ENCODE data around the gene ARHGAP6. TPM values are rescaled to one million over a fixed set of nuclear protein-coding genes. Genes with fewer than 3 reads are reported as not detected.

The ARHGAP6 gene
- total RNA-seq, 1 donor from 2014 or later = 13.8 TPM

DNA sequence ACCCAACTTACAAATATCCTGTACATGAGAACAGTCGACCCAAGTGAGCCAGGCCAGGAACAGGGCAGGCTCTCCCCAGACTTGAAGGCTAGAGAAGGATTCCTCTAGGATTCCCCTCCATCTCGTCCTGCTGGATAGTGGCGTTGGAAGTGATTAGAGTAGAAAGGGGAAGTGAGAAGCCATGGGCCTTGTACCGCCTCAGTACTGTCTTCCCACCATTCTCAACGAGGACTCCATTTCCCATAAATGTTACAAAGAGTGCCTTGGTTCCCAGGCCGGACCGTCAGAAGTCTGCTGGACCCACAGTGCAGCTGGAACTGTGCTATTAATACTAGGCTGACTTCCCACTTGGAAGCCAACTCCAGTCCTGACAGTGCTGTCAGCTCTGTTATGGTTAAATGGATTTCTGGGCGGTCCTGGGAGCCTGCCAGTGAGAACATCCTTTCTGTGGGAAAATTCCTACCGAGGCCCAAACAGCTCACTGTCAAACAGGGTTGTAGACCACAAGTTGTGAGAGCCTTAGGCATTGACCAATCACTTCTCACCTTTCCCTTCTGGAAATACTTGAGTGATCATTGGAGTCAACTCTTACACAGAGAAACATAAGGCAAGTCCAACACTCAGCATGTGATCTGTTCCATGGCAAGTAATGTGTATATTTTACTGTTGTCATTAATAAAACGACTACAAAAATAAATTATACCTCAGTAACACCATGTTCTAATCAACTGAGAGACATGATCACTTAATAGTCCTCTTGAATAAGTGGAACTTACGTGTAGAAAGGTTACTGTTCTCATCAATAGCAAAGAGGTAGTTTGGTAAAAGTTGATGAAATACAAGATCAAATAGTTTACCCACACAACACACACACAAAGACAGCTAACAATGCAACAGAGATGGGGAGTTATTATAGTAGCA, 314.1 kb downstream of the ARHGAP6 start:
- peak; percentile 76 for ATAC-seq
- intact Hi-C loops (cut with DNase I) = no loop called here
- peak; percentile 60 for DNase-seq (ENCODE audit: low spot score)

DNA sequence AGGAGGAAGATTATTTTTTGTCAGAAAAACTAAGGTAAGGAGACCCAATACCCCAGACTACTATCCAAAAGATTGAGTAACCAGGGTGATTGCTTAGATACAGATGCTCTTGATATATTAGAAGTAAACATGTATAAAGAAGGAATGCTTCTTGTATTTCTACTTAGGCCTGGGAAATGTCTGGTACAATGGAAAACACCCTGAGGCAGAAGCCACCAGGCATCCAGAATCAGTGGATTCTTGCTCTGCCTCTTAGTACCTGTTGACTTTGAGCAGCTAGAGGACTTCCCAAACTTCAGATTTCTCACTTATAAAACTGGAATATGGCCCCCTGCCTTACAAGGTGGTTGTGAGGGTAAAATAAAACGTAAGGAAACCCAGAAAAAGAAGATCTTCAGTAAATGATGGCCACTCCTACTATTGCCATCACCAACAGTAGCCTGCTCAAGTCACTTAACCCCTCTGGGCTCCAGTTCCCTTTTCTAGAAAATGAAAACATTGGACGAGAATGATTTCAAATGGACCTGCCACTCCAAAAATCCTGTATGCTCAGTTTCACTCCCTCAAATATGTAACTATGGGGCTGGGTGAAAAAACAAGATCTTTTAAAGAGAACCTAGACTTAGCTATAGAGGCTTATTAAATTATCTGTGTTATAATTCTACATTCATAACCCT, 315.9 kb downstream of the ARHGAP6 start:
- intact Hi-C loops (cut with DNase I) = no loop called here
- ATAC-seq = no peak
- DNase-seq (ENCODE audit: low spot score) = no peak

DNA sequence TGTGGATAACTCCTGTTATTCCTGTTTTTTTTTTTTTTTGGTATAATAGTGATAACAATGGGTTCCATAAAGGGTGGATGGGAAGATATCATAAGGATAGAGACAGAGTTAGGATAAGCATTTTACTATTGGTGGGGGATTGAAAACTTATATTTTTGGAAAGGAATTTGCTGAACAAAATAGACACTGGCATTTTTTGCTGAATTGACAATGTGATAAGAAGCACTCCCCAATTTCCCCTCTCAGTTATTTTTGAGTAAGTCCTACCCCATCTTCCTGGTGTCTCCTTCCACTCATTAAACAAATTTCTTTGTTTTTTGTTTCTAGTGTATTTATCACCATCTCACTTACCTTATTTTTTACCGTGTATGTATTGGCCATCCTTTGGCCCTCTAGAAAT, 316.7 kb downstream of the ARHGAP6 start:
- no peak for DNase-seq (ENCODE audit: low spot score)
- intact Hi-C loops (cut with DNase I) = no loop called here
- ATAC-seq = no peak

DNA sequence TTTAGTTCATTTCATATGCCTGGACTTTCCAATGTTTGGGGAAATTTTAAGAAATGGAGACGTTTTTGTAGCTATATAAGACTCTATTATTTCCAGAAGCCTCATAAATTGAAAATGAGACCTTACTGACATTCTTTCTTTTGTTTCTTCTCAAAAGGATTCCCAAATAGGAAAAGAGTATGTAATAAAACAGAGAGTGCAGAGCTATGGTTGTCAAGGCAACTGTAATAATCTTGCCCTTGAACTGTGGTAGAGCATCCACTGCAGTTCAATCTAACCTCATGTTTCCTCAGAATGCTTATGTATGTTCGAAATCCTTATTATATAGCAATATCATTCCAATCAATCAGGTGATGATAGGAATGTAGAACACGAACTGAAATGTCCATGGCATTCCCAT, 318.4 kb downstream of the ARHGAP6 start:
- DNase-seq (ENCODE audit: low spot score) (no peak), ATAC-seq (no peak)
- intact Hi-C loops (cut with DNase I) = no loop called here

DNA sequence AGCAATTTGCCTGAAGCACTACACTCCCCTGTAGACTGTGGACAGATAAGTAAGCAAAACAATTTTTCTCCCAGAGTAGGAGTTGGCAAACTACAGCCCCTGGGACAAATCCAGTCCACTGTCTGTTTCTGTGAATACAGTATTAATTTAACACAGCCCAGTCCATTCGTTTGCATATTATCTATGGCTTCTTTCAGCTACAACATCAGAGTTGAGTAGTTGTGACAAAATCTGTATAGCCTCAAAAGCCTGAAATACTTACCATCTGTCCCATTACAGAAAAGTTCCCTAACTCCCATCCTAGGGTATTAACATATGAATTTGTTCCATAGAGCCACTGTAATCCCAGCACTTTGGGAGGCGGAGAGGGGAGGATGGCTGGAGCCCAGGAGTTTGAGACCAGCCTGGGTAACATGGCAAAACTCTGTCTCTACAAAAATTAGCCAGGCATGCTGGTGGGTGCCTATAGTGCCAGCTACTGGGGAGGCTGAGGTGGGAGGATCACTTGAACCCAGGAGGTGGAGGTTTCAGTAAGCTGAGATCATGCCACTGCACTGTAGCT, 319.5 kb downstream of the ARHGAP6 start:
- ATAC-seq = no peak
- intact Hi-C loops (cut with DNase I) = no loop called here

DNA sequence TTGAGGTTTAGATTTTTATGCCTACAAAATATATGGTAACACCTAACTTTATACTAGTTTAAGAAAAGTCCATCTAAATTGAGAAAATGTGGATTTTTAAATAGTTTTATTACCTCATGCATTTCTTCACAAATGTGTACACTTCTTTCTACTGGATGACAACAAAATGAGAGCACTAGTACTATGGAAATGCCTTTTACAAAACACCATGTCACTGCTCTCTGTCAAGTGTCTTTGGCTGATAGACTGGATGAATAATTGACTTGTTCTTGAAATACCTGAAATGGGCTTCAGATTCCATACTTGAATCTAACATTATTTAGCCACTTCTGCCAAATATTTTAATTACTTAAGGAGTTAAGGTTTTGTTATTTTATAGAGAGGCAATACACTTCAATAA, 323.0 kb downstream of the ARHGAP6 start:
- DNase-seq (ENCODE audit: low spot score) (no peak), ATAC-seq (no peak)
- intact Hi-C loops (cut with DNase I) = no loop called here

More for the DNA sequence above, 319.5 kb downstream of the ARHGAP6 start:
- no peak for DNase-seq (ENCODE audit: low spot score)

DNA sequence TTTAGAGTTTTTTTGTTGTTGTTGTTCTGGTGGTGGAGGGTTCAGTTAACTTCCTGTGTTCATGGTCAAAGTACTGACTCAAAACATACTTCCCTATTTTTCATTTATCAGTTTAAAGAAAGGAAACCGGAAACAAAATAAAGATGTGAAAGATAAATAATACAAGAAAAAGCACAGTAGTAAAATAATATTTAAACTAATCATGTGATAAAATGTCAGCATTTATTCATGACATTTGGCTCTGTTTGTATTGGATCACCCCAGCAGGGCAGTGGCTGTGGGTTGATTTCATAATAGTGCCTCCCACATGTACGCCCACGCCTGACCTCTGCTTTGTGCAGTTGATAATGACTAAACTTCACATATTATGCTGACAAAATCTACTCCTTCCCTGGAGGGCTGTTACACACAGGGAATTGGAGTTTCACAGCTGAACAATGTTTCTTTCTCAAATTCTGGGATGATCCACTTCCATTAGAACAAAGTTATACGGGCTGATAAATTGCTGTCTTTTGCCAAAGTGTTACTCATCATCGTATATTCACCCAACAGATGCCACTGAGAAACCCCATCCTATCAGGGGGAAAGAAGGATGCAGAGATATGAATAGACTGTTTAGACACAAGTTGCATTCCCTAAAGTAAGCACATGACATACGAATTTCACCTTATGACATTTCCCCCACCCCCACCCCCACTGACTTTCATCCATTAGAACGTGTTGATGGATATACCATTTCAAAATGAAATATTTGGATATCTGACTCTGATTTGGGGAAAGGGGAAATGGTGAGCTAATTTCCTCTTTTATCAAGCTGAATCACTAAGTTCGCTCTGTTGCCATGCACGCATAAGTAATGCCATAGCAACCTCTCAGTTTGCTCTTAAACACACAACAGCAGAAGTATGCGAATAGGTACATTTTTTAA, 324.2 kb downstream of the ARHGAP6 start:
- ATAC-seq (peak; percentile 88), DNase-seq (ENCODE audit: low spot score) (peak; percentile 67)
- intact Hi-C loops (cut with DNase I) = no loop called here

DNA sequence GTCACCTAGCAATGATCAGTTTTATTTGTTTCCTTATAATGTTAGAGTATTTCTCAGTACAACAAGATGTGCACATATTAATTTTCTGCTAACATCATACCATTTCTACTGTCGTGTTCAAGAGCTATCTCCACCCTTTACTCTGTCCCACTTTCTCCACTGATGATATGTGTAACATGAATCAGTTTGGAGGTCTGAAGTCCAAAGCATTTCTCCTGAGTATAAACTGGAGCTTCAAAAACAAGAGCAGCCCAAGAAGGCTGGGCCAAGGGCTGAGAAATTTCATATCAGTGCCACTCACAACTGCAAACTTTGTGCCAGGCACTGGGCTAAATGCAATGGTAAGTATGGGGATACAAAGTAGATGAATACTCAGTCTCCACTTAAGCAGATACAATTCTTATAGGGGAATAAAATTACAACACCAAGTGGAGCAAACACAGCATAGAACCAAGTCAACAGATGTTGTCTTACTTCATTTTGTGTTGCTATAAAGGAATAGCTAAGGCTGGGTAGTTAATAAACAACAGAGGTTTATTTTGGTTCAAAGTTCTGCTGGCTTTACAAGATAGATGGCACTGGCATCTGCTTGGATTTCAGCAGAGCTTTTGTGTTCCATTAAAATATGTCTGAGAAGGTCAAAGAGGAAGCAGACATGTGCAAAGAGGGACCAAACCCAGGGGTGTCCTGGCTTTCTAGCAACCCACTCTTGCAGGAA, 328.3 kb downstream of the ARHGAP6 start:
- intact Hi-C loops (cut with DNase I) = no loop called here

DNA sequence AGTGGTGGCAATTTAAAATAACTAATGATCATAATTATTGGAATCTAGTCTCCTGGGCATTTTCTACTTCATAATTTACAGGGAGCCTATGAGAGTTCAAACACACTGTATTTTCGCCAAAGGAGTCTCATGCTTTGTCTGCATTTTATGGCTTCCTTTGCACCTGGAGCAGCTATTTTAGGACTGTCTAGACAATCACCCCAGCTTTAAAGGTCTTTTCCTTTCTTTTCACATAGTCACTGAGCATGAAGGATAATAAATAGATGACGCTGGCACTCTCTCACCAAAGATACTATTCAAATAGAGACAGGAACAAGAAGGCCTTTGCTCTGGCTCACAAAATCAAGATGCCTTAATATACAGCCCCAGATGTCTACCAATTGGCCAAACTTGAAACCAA, 329.5 kb downstream of the ARHGAP6 start:
- DNase-seq (ENCODE audit: low spot score) (no peak), ATAC-seq (no peak)
- intact Hi-C loops (cut with DNase I) = no loop called here

More for the DNA sequence above, 328.3 kb downstream of the ARHGAP6 start:
- DNase-seq (ENCODE audit: low spot score) (no peak), ATAC-seq (no peak)

DNA sequence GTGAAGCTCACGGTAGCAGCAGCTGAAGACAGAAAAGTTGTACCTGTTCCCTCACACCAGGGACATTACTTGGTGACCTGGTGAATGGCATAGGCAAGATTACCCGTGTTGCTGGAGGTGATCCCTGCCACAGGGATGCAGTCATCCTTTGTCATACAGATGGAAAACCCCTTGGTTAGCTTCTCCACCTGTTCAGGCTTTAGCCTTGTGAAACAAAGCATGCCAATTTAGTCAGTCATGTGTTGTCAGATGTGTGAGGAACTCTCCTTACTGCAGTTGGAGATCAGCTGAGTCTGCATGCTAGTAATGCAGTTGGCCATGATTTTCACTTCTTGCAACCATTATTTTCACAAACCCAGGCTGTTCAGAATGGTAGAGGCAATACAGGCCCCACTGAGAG, 331.6 kb downstream of the ARHGAP6 start:
- ATAC-seq (no peak), DNase-seq (ENCODE audit: low spot score) (no peak)
- intact Hi-C loops (cut with DNase I) = no loop called here

DNA sequence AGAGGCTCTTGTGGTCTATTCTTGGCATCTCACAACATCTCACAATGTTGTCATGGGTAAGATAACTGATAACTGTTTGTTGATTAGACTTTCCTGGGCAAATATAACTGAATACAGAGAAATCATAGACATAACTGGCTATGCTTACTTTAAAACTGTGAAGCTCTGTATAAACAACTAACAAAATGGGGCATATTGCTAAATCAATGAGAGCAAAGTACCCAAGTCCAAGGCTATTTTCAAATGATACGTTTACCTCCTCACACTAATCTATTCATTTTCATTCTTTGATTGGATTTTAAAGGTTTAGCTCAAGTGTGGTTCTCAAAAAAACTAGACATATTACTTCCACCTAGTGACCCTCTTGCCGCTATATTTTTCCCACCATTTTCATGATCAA, 333.9 kb downstream of the ARHGAP6 start:
- ATAC-seq = no peak
- intact Hi-C loops (cut with DNase I) = no loop called here
- DNase-seq (ENCODE audit: low spot score) = no peak

DNA sequence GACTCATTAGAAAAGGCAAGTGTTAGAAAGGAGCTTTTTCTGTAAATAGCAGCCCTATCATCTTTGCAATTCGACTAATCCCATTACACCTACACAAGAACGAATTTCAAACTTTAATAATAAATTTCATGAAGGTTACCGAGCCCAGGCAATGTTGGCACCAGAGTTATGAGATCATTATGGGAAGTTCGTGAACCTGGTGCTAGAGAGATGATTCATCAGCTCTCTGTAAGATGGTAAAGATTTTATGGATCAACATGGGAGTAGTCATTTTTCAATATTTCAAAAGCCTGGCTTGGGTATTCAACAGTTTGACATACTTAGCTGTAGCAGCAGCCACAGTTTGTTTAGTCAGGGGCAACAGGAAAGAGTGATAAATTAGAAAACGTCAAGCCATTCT, 336.7 kb downstream of the ARHGAP6 start:
- DNase-seq (ENCODE audit: low spot score) (no peak), ATAC-seq (no peak)

DNA sequence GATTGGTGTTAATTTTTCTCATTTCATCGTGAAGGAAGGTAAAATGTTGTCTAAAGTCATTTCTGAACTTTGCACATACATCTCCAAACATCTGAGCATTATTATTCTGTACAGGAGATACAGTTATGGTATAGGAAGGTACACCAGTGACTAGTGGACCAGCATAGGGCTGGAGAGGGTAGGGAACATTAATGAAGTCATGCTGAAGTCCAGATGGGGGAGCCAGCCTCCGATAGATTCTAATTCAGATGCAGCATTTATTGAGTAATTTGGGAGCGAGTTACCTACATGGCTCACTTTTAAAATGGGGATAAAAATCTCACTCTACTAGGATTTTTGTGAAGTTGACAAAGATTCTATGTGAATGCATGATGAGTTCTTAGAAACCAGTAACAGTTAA, 337.6 kb downstream of the ARHGAP6 start:
- intact Hi-C loops (cut with DNase I) = no loop called here
- DNase-seq (ENCODE audit: low spot score) (no peak), ATAC-seq (no peak)

More for the DNA sequence above, 336.7 kb downstream of the ARHGAP6 start:
- intact Hi-C loops (cut with DNase I) = no loop called here

DNA sequence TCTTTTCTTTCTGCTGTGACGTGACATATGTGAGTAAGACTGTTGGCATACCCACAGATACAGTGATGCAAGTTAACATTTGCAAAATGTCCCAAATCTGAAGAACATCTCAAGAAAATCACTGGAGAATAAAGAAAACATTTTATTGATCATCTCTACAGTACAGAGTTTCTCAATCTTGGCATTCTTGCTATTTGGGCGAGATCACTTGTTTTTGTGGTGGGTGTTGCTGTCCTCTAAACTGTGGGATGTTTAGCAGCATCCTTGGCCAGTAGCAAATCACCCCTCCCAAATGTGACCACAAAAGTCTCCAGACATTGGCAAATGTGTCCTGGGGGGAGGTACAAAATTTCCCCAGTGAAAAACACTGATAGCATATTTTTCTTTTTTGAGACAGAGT, 343.7 kb downstream of the ARHGAP6 start:
- ATAC-seq = peak; percentile 41
- DNase-seq (ENCODE audit: low spot score) = no peak
- intact Hi-C loops (cut with DNase I) = no loop called here

DNA sequence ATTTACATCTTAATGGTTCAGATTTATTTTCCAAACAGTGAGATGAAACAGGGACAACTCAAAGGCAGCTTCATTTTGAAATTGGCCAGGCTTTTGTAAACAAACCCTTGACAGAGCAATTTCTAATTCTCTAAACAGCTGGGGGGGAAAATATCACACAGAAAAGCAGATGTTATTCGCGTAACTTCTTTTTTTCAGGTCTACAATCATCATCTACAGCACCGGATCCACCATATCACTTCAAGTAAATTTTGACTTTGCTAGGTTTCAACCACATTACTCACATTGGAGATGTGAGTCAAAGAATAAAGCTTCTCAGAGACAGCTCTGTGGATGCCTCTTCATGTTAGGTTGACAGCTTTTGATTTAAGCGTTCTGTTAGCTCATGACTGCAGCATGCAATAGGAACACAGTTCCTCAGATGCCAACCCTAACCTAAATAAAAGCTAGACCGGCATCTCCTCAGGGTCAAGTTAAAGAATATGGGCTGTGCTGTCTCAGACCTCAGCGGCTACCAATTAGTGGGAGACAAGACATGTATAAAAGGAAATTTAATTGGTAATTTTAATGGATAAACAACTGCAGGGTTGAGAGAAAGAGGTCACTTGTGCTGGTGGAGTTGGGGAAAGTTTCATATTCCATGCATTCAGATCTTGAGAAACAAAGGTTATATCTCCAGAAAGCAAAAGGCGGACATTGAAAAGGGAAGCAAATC, 345.8 kb downstream of the ARHGAP6 start:
- ATAC-seq (no peak), DNase-seq (ENCODE audit: low spot score) (no peak)
- intact Hi-C loops (cut with DNase I) = no loop called here

DNA sequence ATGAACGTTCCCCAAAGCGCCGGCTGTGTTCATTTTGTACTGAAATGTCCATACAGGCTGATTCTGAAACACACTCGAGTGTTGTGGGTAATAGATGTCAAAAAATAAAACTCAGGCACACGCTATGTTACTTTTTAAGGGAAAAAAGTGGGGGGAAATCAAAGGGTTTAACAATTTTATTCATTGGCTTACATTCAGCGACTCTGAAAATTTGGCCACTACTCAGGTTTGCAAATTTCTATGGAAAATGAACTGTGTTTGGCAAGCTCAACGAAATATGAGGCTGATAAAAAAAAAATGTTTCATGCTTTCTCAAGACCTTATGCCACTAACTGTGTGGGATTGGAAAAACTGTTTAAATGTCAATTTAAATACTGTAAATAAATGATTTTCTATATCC, 354.0 kb downstream of the ARHGAP6 start:
- ATAC-seq (no peak), DNase-seq (ENCODE audit: low spot score) (no peak)
- intact Hi-C loops (cut with DNase I) = no loop called here

DNA sequence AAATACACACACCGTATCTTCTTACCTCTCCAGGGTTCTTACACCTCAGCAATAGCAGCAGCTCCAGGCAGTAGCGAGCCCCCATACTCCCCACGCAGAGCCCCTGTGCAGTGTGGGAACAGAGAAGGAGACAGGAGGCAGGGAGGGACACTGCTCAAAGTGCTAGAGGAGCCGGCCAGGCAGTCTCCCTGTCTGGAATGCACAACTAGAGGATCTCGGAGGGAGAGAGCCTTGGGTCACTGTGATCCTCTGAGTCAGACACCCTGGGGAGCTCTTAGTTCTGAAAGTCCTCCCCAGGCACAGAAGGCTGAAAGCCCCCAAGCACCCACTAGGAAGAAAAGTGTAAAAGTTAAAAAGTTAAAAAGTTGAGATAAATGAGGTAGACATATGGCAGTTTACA, 356.5 kb downstream of the ARHGAP6 start:
- intact Hi-C loops (cut with DNase I) = no loop called here
- DNase-seq (ENCODE audit: low spot score) = no peak
- peak; percentile 30 for ATAC-seq

DNA sequence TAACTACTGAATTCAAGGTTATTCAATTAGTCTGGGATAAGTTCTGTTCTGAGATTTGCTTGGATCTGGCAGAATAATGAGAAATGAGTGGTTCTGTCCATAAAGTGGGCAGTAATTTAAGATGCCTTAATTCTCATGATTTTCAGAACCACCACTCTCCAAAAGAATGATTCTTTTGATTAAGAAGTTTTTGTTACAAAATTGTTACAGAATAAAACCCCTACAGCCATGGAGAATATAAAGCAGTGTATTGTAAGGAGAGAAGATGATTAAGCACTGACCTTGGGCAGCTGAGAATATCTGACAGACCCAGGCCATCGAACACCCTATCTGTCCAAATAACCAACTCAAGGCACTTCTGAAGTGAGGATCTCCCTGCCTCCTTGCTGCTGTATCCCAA, 360.1 kb downstream of the ARHGAP6 start:
- DNase-seq (ENCODE audit: low spot score) (no peak), ATAC-seq (no peak)
- intact Hi-C loops (cut with DNase I) = no loop called here
